ENCODE data around the gene RYR1.
A peak's percentile ranks its signal among the peaks of the same experiment; 100 is the strongest.

RYR1 gene

DNA sequence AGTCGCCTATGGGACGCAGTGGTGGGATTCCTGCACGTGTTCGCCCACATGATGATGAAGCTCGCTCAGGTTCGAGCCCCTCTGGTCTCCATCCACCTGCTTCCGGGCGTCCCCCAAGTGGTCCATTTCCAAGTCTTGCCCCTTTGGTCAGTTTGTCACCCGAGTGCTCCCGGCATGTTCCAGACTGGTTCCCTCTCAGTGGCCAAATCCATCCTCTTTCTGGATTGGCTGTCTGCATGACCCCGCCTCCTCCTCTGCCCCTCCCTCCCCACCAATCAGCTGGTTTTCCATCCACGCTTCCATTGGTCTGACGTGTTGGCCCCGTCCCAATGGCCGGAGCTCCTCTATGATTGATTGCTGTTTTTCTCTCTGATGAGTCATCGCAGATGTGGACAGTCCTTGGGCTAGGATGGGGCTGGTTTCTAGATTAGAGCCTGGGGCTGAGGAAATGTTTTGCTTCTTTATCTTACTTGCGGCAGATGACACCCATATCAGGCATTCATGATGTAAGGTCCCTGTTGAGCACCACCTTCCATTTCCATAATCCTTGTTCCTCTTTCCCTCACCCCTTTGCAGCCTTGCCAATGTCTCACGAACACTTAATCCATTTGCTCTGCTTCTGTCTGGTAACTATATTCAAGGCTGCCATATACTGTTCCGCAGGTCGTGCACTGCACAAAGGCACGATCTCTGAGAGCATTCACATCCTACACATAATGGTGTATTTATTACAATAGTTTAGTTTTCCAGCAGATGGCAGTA lies 110.5 kb downstream of the RYR1 start:
- DNase-seq (ENCODE audit: low read depth): peak; percentile 45
- TF ChIP-seq, protein P1, sequence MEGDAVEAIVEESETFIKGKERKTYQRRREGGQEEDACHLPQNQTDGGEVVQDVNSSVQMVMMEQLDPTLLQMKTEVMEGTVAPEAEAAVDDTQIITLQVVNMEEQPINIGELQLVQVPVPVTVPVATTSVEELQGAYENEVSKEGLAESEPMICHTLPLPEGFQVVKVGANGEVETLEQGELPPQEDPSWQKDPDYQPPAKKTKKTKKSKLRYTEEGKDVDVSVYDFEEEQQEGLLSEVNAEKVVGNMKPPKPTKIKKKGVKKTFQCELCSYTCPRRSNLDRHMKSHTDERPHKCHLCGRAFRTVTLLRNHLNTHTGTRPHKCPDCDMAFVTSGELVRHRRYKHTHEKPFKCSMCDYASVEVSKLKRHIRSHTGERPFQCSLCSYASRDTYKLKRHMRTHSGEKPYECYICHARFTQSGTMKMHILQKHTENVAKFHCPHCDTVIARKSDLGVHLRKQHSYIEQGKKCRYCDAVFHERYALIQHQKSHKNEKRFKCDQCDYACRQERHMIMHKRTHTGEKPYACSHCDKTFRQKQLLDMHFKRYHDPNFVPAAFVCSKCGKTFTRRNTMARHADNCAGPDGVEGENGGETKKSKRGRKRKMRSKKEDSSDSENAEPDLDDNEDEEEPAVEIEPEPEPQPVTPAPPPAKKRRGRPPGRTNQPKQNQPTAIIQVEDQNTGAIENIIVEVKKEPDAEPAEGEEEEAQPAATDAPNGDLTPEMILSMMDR (IDR thresholded peaks at IDR 0.05; ENCODE audit: control insufficient read depth, extremely low read depth, insufficient read depth): peak; percentile 58
- peak overlapping the region; percentile 36 for H3K4me3 ChIP-seq (ENCODE audit: low read depth, low read length)

DNA sequence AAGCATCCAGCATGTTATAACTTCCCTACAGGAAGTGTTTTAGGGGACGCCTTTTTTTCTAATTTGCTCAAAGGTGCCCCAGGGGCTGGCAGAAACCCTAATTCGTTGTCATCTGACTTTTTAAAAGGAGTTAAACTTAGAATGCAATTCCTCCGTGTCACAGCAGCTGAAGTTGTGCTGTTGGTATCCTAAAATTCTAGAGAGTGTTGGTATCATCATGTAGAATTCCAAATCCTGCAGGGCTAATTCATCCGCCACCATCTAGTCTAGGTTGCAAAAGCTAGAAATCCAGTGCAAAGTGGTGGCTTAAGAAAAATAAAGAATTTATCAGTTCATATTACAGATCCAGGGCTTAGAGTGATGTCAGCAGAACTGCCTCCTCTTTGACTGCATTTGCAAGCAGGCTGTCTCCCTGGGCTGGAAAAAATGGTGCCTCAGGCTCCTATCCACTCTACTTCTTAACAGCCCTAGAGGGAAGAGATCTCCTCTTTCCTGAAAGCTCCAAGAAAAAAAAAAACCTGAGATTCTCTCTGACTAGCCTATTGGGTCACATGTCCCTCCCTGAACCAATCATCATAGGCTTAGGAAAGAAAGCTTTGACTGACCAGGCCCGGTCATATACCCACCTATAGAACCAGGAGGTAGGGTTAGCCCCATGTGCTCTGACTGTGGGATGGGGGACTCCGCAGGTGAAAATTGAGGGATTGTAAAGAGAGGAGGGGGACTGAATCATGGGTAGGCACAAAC lies 111.3 kb downstream of the RYR1 start:
- TF ChIP-seq, protein P1 (IDR thresholded peaks at IDR 0.05; ENCODE audit: control insufficient read depth, extremely low read depth, insufficient read depth): no peak
- no peak overlapping the region for H3K4me3 ChIP-seq (ENCODE audit: low read depth, low read length)
- DNase-seq (ENCODE audit: low read depth): peak; percentile 52

DNA sequence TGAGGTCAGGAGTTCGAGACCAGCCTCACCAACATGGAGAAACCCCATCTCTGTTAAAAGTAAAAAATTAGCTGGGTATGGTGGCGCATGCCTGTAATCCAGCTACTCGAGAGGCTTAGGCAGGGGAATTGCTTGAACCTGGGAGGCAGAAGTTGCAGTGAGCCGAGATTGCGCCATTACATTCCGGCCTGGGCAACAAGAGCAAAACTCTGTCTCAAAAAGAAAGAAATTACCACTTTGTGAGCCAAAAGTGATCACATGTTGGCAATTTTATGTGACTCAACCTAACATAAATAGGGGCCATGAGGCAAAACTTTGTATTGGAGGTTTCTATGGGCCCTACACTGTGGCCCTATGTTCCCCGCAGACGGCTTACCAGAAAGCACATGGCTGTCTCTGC lies 112.1 kb downstream of the RYR1 start:
- TF ChIP-seq, protein P1 (IDR thresholded peaks at IDR 0.05; ENCODE audit: control insufficient read depth, extremely low read depth, insufficient read depth): no peak
- H3K4me3 ChIP-seq (ENCODE audit: low read depth, low read length): no peak overlapping the region

DNA sequence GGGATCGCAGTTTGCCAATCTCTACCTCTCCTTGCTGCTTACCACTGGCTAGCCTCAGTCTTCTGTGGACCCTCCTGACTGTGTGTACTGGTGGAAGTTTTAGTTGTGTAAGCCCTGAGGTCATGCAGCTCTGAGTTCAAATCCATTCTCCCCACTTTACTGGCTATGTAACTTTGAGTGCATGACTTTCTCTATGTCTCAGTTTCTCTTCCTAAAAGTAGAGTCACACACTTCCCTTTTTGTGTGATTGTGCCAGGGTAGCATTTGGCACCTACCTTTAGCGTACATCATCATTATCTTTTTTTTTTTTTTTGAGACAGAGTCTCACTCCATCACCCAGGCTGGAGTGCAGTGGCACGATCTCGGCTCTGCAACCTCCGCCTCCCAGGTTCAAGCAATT lies 113.9 kb downstream of the RYR1 start:
- no peak for DNase-seq (ENCODE audit: low read depth)
- no peak overlapping the region for H3K4me3 ChIP-seq (ENCODE audit: low read depth, low read length)
- TF ChIP-seq, protein P1 (IDR thresholded peaks at IDR 0.05; ENCODE audit: control insufficient read depth, extremely low read depth, insufficient read depth): no peak

More for the DNA sequence above, 112.1 kb downstream of the RYR1 start:
- no peak for DNase-seq (ENCODE audit: low read depth)

DNA sequence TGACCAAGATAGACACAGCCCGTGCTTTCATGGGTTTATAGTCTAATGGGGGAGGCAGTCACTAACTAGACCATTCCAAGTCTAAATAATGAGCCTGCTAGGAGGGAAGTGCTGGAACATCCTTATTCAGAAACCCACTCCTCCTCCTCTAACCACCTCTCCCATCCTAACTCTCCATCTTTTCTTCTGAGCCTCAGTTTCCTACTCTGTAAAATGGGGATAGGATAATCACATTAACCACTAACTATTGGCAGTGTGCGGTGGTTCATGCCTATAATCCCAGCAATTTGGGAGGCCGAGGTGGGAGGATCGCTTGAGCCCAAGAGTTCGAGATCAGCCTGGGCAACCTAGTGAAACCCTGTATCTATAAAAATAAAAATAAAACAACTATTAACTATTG lies 115.6 kb downstream of the RYR1 start:
- TF ChIP-seq, protein P1 (IDR thresholded peaks at IDR 0.05; ENCODE audit: control insufficient read depth, extremely low read depth, insufficient read depth): no peak
- H3K4me3 ChIP-seq (ENCODE audit: low read depth, low read length): no peak overlapping the region
- no peak for DNase-seq (ENCODE audit: low read depth)

DNA sequence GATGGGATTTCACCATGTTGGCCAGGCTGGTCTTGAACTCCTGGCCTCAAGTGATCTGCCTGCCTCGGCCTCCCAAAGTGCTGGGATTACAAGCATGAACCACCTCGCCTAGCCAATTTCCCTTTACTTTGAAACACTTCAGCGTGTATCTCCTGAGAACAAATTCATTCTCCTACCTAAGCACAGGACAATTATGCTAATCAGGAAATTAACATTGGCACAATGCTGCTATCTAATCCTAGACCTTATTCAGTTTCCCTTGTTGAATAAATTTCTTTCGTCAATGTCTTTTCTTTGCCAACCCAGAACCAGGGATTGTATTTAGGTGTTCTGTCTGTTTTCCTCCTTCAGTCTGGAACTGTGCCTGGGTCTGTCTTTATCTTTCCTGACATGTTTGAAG lies 116.5 kb downstream of the RYR1 start:
- no peak for DNase-seq (ENCODE audit: low read depth)
- no peak overlapping the region for H3K4me3 ChIP-seq (ENCODE audit: low read depth, low read length)
- TF ChIP-seq, protein P1 (IDR thresholded peaks at IDR 0.05; ENCODE audit: control insufficient read depth, extremely low read depth, insufficient read depth): no peak
